GM21423 (cell line): ENCODE data around the gene STXBP2.
"Not testable (repeated sequence)": the region's sequence is repeated elsewhere in the genome, so short reads cannot be mapped to it uniquely, and the experiment has no call there.

Experiments
- ATAC-seq: cut with Tn5 transposase; IDR thresholded peaks from one replicate; pipeline ENCODE4 v1.9.1; 2021; ENCODE audit warnings: mild to moderate bottlenecking, moderate library complexity; ENCODE audit not compliant: unreplicated experiment

STXBP2 gene

DNA sequence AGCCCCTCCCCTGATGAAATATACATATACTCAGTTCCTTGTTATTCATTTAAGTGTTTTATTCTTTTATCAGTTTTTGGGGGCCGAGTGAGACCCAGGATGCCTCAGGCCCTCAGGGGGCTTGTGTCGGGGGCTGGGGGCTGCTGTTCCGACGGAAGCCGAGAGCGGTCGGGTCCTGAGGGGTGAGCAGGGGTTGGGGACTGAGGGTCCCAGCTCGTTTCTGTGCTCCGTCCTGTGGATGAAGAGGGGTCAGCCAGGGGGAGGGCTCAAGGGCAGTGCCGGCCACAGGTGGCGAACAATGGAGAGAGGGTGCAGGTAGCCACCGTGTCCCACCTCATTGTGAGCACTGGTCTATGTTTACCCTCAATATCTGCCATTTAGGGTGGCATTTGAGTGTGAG is 5.3 kb upstream of the STXBP2 start:
- ATAC-seq = no peak

GRCh38 chr19:7632340-7633203 is 4.3 kb upstream of the STXBP2 start:
- ATAC-seq = no peak

- no peak for ATAC-seq
Observed at GRCh38 chr19:7633698-7634097, 3.2 kb upstream of the STXBP2 start, which contains the start of gene PCP2. TSS of gene PCP2 (minus strand) at chr19:7633719. CDS start at chr19:7633457, 262 bp downstream.

- ATAC-seq = no peak
Observed at GRCh38 chr19:7635670-7636069, 1.2 kb upstream of the STXBP2 start.

DNA sequence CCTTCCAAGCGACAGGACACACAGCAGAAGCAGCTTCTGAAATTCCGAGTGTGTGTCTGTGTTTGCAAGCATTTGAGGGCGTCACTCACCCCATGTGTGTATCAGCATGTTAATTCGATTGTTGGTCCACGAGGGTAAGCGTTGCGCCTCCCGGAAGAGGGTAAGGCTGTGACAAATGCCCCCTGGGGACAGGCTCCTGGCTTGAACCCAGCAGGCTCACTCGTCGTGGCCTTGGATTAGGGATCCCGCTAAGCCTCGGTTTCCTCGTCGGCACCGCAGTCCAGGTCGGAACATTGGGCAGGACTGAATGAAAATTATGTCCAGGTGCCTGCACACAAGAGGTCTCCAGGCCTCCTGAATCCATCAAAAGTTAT is 606 bp upstream of the STXBP2 start:
- ATAC-seq = no peak

DNA sequence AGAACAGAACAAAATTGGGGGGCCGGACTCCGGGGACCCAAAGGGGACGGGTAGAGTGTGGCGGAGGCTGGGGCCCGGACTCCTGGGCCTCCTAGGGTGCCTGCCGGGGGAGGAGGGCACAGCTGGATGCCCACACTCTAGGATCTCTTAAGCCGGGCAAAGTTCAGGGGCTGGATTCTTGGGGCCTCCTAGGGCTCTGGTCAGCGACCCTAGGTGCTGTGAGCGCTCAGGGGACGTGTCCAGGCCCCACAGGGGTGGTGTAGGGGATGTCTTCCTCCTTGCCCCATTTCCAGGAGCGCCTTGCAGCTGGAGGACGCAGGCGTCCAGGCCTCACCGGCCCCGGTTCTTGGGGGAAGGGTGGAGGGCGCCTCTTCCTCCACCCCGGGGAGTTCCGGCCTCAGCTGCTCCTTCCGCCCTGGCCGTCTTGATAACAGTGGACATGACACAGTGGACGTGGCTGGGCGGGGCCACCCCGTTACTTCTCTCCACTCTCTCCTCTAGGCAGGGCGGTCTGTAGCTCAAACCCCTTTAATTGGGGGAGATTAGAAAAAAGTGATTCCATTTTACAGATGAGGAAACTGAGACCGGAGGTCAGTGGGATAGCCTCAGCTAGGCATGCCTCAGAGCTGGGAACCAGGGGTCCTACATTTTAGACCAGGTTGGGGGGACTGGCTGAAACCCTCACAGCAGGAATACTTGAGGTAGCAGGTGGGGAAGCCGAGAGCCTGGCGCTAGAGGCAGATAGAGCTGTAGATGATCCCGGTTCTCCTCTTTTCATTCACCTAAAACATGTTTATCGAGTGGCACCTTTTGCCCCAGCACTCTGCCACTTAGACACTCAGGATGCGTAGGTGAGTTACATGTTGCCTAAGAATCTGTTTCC is 705 bp downstream of the STXBP2 start:
- peak; percentile 18 for ATAC-seq

DNA sequence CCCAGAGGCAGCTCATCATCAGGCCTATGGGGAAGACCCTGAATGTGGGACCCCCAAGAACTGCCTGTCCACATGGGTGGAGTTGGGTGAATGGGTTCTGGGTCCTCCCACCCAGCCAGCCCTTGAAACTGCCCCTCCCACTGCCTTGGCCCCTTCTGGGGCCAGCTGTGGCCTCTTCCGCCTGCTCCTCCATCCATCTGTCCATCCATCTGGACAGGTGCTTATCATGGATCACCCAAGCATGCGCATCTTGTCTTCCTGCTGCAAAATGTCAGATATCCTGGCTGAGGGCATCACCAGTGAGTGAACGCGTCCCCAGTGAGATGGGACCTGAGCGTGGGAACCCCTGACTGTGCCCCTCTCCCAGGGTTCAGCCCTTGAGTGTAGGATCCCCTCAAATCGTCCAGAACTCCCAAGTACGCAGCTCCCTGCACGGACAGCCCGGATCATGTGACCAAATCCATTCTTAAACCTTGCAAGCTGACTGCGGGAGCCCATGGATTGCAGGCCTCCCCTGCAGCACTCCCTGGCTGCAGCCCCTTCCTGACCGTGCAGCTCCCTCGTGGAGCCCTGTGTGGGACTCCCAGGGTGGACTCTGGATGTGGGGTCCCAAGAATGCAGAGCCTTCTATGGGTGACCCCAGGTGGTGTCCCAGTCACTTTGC is 2.0 kb downstream of the STXBP2 start:
- ATAC-seq = no peak

GRCh38 chr19:7639863-7640348 is 3.0 kb downstream of the STXBP2 start:
- no peak for ATAC-seq

DNA sequence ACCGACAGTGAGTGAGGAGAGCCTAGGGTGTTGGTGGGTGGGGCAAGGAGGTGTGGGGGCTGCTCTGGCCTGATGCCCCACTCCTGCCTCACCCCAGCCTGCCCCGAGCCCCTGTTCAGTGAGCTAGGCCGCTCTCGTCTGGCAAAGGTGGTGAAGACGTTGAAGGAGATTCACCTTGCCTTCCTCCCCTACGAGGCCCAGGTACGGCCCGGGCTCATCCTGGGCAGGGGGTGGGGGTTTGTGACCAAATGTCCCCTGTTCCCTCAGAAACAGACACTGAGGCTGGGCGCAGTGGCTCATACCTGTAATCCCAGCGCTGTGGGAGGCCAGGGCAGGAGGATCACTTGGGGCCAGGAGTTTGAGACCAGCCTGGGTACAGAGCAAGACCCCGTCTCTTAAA is 3.9 kb downstream of the STXBP2 start:
- no peak for ATAC-seq

GRCh38 chr19:7641290-7642276 is 4.7 kb downstream of the STXBP2 start:
- no peak for ATAC-seq

GRCh38 chr19:7642295-7643030 is 5.6 kb downstream of the STXBP2 start:
- ATAC-seq = no peak

DNA sequence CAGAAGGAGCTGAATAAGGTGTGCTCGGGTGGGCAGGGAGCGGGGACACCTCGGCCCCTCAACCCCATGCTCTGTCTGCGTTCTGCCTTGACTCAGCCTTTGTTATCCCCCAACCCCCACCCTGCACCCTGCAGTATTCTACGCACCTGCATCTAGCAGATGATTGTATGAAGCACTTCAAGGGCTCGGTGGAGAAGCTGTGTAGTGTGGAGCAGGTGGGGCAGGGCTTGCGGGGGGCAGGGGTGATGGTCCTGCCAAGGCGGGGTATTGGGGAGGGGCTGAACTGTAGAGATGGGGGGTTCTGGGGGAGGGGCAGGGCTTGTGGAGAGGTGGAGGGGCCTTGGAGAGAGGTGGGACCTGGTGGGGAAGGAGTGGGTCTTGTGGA is 6.1 kb downstream of the STXBP2 start:
- ATAC-seq = no peak

- not testable (repeated sequence) for ATAC-seq
Observed at GRCh38 chr19:7643629-7644549, 7.0 kb downstream of the STXBP2 start.

- no peak for ATAC-seq
Observed at GRCh38 chr19:7644550-7644877, 7.6 kb downstream of the STXBP2 start.

GRCh38 chr19:7645163-7645562 is 8.3 kb downstream of the STXBP2 start:
- ATAC-seq = no peak

- ATAC-seq = no peak
Observed at GRCh38 chr19:7645656-7646425, 8.9 kb downstream of the STXBP2 start.

DNA sequence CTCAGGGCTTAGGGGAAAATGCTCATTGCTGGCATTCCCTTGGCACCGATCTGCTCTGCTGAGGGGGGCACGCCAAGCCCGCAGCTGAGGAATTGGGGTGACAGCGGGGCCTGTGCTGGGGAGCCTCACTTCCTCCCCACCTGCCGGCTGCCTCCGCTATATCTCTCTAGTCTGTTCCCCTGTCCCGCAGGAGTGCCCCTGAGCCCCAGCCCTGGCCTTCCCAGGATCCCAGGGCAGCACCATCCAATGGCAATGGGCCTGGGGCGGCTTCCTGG is 9.5 kb downstream of the STXBP2 start:
- no peak for ATAC-seq

- no peak for ATAC-seq
Observed at GRCh38 chr19:7647156-7647555, 10.2 kb downstream of the STXBP2 start.
